AG20443 (cell line): ENCODE data around the gene CCDC192.

ENCODE experiments used
- DNase-seq: peaks from one replicate; pipeline ENCODE4 v3.0.0; 2012; ENCODE audit warnings: low spot score, mixed read lengths

CCDC192 gene

GRCh38 chr5:127985811-127986325 lies 282.7 kb downstream of the CCDC192 start:
- DNase-seq, result no peak

- no peak for DNase-seq
Measured at GRCh38 chr5:127987354-127988145, 284.4 kb downstream of the CCDC192 start.

GRCh38 chr5:127988146-127988760 lies 285.1 kb downstream of the CCDC192 start:
- DNase-seq, result peak; percentile 31
